GM21360 (cell line): ENCODE results near the gene TSPAN15.
"Not testable (repeated sequence)": the region's sequence is repeated elsewhere in the genome, so short reads cannot be mapped to it uniquely, and the experiment has no call there.

ENCODE experiments used
- ATAC-seq: cut with Tn5 transposase; IDR thresholded peaks from one replicate; pipeline ENCODE4 v1.9.1; 2021; ENCODE audit warnings: mild to moderate bottlenecking, moderate library complexity; ENCODE audit not compliant: unreplicated experiment

Gene TSPAN15

GRCh38 chr10:69483963-69484362 lies 32.7 kb downstream of the TSPAN15 start:
- ATAC-seq: no peak

GRCh38 chr10:69484736-69485135 lies 33.5 kb downstream of the TSPAN15 start:
- no peak for ATAC-seq

- no peak for ATAC-seq
Observed at GRCh38 chr10:69486922-69487730, 35.9 kb downstream of the TSPAN15 start.

DNA sequence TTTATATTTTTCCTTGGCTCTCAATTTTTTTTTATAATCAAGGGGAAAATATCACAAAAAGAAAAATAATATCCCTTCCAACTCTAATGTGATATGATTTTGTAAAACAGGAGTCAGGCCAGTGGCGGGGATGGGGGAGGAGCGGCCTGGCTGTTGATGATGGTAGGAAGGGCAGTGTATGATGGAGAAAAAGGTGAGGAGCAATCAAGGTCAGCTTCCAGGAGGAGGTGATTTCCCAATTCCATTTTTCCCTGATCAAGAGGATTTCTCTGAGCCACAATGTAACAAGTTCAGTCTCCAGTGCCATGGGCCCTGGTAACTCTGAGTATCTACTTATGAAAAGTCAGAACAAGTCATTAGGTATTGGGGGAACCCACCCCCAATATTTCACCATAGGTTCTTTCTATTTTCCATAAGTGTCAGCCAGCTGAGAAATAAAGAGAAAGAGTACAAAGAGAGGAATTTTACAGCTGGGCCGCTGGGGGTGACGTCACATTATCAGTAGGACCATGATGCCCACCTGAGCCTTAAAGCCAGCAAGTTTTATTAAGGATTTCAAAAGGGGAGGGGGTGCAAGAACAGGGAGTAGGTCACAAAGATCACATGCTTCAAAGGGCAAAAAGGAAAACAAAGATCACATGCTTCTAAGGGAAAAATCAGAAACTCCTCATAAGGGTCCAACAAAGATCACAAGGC lies 37.0 kb downstream of the TSPAN15 start:
- not testable (repeated sequence) for ATAC-seq

DNA sequence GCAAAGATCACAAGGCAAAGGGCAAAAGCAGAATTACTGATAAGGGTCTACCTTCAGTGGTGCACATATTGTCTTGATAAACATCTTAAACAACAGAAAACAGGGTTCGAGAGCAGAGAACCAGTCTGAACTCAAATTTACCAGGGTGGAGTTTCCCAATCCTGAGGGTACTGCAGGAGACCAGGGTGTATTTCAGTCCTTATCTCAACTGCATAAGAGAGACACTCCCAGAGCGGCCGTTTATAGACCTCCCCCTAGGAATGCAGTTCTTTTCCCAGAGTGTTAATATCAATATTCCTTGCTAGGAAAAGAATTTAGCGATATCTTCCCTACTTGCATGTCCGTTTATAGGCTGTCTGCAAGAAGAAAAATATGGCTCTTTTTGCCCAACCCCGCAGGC lies 37.6 kb downstream of the TSPAN15 start:
- ATAC-seq: not testable (repeated sequence)

GRCh38 chr10:69489506-69490090 lies 38.3 kb downstream of the TSPAN15 start:
- no peak for ATAC-seq

DNA sequence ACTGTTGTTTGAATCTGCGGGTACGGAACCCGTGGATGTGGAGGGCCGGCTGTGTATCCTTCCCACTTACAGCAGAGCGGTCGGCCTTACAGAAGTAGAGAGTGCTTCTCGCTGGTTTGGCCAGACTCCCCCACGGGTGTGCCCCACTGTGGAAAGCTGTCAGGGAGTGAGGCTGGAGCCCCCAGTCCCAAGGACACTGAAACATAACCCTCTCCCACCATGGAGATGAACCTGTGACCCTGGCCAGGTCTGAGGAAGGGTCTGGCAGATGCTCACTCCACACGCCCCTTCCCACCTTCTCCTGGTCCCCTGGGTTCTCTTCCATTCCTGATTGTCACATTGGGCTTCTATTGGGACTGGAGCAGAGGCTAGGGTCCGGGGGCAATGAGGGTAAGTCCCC lies 39.6 kb downstream of the TSPAN15 start:
- no peak for ATAC-seq

DNA sequence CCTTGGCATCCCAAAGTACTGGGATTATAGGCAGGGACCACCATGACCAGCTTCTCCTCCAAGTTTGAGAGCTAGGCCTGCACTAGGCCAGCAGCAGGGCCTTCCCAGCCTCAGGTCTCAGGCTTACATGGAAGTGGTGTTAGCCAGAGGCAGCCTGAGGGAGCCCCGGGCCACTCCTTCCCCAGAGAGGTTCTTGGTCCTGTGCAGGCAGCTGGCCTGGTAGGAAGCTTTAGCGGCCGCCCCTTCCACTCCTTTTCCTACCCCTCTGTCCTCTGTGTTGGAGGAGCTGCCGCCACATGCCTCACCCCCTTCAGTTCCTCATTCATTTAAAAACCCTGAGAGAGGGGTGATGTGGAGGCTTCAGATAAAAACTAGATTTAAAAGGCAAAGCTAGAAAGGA lies 40.3 kb downstream of the TSPAN15 start:
- no peak for ATAC-seq

DNA sequence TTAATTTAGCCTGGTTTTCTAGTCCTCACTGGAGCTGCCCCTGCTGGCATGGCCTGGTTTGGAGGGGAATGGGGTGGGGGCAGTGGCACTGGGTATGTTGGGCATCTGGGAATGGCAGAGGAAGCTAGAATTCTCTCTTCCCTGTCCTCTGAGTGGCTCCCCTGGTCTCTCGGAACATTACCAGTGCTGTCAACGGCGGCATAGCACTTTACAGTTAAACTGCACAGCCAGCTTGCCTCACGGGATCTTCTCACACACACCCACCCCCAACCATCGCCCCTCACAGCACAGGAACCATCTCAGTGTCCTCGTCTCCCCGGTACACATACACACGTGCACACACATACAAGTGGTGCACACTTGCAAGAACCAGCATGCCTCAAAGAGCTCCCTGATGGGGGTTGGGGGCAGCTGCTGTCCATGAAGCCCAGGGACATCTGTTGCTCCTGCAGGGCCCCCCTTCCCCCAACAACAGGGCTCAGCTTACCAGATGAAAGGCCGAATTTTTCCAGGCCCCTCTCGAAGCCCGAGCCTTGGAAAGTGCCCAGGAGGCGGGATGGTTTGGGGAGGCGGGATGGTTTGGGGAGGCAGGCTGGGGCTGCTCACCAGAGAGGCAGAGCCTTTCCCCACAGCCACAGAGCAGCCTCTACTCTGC lies 41.0 kb downstream of the TSPAN15 start:
- no peak for ATAC-seq

- ATAC-seq: no peak
Observed at GRCh38 chr10:69492746-69493462, 41.6 kb downstream of the TSPAN15 start.

- no peak for ATAC-seq
Observed at GRCh38 chr10:69494626-69495558, 43.6 kb downstream of the TSPAN15 start.

DNA sequence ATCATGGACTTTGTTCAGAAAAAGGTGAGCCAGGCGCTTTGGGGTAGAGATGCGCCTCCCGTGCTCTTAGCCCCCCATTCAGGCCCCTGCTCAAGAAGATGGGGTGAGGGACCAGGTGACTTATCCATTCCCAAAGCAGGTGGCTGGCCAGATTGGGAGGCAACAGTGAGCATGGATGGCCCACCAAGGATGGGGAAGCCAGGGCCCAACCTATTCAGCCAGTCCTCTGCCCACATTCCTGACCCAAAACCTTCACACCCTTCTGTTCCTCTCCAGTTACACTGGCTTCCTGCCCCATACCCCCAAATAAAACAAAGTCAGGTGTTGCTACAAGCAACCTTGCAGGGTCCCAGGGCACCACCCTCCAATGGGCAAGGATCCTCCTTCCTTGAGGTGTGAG lies 44.4 kb downstream of the TSPAN15 start:
- ATAC-seq: no peak

GRCh38 chr10:69496352-69497230 lies 45.3 kb downstream of the TSPAN15 start:
- no peak for ATAC-seq

DNA sequence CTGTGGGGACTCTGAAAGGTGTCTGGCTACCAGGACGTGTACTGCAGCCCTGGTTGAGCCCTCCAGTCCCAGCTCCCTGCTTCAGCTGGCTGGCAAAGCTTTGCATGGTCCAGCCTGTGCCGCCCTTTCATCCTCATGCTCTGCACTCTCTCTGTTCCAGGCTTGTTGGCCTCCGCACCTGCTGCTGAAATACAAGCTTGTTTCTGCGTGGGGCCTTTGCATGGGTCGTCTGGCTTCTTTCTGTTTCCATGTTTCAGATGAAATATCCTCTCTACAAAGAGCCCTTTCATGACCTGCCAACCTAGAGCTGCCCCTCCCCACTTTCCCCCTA lies 45.9 kb downstream of the TSPAN15 start:
- ATAC-seq: no peak

DNA sequence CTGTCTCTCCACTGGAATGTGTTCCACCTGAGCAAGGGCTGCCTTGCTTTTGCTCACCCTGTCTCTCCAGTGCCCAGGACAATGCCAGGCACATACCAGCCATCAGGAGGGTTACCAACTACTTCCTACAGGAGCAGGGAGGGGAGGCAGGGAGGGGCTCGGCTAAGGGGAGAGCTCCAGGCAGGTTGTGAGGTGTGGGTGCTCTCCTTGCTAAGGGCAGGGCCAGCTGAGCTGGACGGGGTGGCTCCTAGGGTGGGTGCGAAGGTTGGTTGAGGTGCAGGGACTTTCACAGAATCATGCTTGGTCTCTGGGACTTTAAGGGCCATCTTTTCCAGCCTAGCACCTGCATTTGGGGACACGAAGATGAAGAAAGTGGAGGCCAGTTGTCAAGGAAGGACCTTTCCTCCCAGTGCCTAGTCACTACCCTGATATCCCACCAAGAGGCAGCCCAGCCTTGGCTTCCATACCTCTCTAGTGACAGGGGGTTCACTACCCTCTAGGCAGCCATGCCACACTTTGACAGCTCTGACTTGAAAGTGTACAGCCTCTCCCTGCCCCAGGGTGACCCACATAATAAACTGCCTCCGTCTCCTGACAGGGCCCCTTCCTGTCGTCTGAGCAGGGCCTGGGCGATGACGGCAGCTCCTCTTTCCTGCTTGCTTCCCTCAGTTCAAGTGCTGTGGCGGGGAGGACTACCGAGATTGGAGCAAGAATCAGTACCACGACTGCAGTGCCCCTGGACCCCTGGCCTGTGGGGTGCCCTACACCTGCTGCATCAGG lies 46.5 kb downstream of the TSPAN15 start:
- no peak for ATAC-seq

- ATAC-seq: no peak
Observed at GRCh38 chr10:69498711-69499471, 47.6 kb downstream of the TSPAN15 start.
